Measurements from ENCODE around the gene SAG. TPM values are rescaled to one million over a fixed set of nuclear protein-coding genes. Genes with fewer than 3 reads are reported as not detected.

SAG gene
- total RNA-seq, 4 donors from 2014 or later, result 1.5 TPM; not detected in 3

GRCh38 chr2:233375490-233376314 is 68.1 kb downstream of the SAG start:
- peaks cover 0 to 19% of the 10 kb centered on the region in 2 donors for H3K36me3 ChIP-seq
- TF ChIP-seq EP300 (IDR thresholded peaks at IDR 0.05) (no peak), POLR2AphosphoS5 (IDR thresholded peaks at IDR 0.05) (no peak), POLR2A (IDR thresholded peaks at IDR 0.05) (no peak)
- TF ChIP-seq, protein P1, sequence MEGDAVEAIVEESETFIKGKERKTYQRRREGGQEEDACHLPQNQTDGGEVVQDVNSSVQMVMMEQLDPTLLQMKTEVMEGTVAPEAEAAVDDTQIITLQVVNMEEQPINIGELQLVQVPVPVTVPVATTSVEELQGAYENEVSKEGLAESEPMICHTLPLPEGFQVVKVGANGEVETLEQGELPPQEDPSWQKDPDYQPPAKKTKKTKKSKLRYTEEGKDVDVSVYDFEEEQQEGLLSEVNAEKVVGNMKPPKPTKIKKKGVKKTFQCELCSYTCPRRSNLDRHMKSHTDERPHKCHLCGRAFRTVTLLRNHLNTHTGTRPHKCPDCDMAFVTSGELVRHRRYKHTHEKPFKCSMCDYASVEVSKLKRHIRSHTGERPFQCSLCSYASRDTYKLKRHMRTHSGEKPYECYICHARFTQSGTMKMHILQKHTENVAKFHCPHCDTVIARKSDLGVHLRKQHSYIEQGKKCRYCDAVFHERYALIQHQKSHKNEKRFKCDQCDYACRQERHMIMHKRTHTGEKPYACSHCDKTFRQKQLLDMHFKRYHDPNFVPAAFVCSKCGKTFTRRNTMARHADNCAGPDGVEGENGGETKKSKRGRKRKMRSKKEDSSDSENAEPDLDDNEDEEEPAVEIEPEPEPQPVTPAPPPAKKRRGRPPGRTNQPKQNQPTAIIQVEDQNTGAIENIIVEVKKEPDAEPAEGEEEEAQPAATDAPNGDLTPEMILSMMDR (IDR thresholded peaks at IDR 0.05), result no peak
- no peak for ATAC-seq
- no peaks in the 10 kb centered on the region for H3K4me1 ChIP-seq
- no peak overlapping the region for H3K4me3 ChIP-seq
- WGBS, 2 donors (ENCODE audit: low coverage in 1 of 2), result 82 to 85% methylated on average over 8 to 10 of the region's 10 CpGs
- H3K27me3 ChIP-seq, result no peaks in the 10 kb centered on the region
- H3K9me3 ChIP-seq, result no peaks in the 10 kb centered on the region
- no peak overlapping the region for H3K27ac ChIP-seq

- ATAC-seq, result no peak
- Histone ChIP-seq H3K27me3 (no peaks in the 10 kb centered on the region), H3K36me3 (peaks cover 0 to 3% of the 10 kb centered on the region in 2 donors), H3K27ac (no peak overlapping the region), H3K4me3 (no peak overlapping the region), H3K9me3 (no peaks in the 10 kb centered on the region), H3K4me1 (no peaks in the 10 kb centered on the region)
- WGBS, 2 donors (ENCODE audit: low coverage in 1 of 2), result 84 to 87% methylated on average over 4 to 6 of the region's 6 CpGs
- TF ChIP-seq, protein P1 (IDR thresholded peaks at IDR 0.05), result no peak
- no peak for TF ChIP-seq POLR2AphosphoS5 (IDR thresholded peaks at IDR 0.05)
- TF ChIP-seq EP300 (IDR thresholded peaks at IDR 0.05), result no peak
- no peak for TF ChIP-seq POLR2A (IDR thresholded peaks at IDR 0.05)
Measured at GRCh38 chr2:233379034-233379433, 71.4 kb downstream of the SAG start.

GRCh38 chr2:233379441-233379840 is 71.8 kb downstream of the SAG start:
- H3K4me1 ChIP-seq, result peaks cover 0 to 4% (median 0%) of the 10 kb centered on the region in 3 donors
- no peaks in the 10 kb centered on the region for H3K27me3 ChIP-seq
- ATAC-seq, result no peak
- no peaks in the 10 kb centered on the region for H3K36me3 ChIP-seq
- no peaks in the 10 kb centered on the region for H3K9me3 ChIP-seq
- 36% methylated on average over 1 of the region's 1 CpG; no CpG with 5 or more reads in 1 of the 2 donors for WGBS, 2 donors (ENCODE audit: low coverage in 1 of 2)
- TF ChIP-seq POLR2A (IDR thresholded peaks at IDR 0.05) (no peak), POLR2AphosphoS5 (IDR thresholded peaks at IDR 0.05) (no peak), EP300 (IDR thresholded peaks at IDR 0.05) (no peak)
- TF ChIP-seq, protein P1 (IDR thresholded peaks at IDR 0.05), result no peak
- no peak overlapping the region for H3K27ac ChIP-seq
- H3K4me3 ChIP-seq, result no peak overlapping the region

GRCh38 chr2:233380132-233380895 is 72.7 kb downstream of the SAG start:
- no peak for ATAC-seq
- Histone ChIP-seq H3K4me1 (peaks cover 0 to 13% (median 0%) of the 10 kb centered on the region in 3 donors), H3K4me3 (no peak overlapping the region), H3K27ac (no peak overlapping the region), H3K36me3 (no peaks in the 10 kb centered on the region), H3K9me3 (no peaks in the 10 kb centered on the region), H3K27me3 (no peaks in the 10 kb centered on the region)
- no peak for TF ChIP-seq EP300 (IDR thresholded peaks at IDR 0.05)
- TF ChIP-seq, protein P1 (IDR thresholded peaks at IDR 0.05), result no peak
- no peak for TF ChIP-seq POLR2A (IDR thresholded peaks at IDR 0.05)
- no peak for TF ChIP-seq POLR2AphosphoS5 (IDR thresholded peaks at IDR 0.05)
- WGBS, 2 donors (ENCODE audit: low coverage in 1 of 2), result 80 to 97% methylated on average over 5 to 8 of the region's 13 CpGs

All from gastroesophageal sphincter (tissue), 4 donors.